ENCODE data around the gene ARAP1.

DNA sequence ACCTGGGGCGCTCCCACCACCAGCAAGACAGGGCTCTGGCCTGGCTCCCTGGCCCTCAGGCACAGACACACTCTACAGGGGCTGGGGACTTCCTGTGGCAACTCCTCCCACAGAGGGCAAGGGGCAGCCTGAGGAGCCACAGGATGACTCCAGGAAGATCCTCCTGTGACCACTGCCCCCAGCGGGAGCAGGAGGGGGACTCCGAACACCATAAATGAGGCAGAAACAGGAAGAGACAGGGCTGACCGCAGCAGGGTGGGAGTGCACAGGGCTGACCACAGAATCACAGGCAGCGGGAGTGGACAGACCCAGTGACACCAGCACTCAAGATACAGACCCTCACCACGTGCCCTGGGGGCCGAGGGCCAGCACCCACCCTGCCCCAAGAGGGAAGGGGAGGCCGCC, 10.8 kb downstream of the ARAP1 start:
- TF ChIP-seq, protein P1, sequence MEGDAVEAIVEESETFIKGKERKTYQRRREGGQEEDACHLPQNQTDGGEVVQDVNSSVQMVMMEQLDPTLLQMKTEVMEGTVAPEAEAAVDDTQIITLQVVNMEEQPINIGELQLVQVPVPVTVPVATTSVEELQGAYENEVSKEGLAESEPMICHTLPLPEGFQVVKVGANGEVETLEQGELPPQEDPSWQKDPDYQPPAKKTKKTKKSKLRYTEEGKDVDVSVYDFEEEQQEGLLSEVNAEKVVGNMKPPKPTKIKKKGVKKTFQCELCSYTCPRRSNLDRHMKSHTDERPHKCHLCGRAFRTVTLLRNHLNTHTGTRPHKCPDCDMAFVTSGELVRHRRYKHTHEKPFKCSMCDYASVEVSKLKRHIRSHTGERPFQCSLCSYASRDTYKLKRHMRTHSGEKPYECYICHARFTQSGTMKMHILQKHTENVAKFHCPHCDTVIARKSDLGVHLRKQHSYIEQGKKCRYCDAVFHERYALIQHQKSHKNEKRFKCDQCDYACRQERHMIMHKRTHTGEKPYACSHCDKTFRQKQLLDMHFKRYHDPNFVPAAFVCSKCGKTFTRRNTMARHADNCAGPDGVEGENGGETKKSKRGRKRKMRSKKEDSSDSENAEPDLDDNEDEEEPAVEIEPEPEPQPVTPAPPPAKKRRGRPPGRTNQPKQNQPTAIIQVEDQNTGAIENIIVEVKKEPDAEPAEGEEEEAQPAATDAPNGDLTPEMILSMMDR (IDR thresholded peaks at IDR 0.05), result no peak
- no peak for TF ChIP-seq POLR2A (IDR thresholded peaks at IDR 0.05)
